PFSK-1 (cell line): Measurements from ENCODE around the gene PLOD2.

Source experiments
- FOXP2 ChIP-seq: optimal IDR thresholded peaks from 2 replicates; pipeline ENCODE3; 2011; ENCODE audit warnings: borderline replicate concordance, control low read depth, inconsistent platforms; ENCODE audit not compliant: insufficient read depth; ENCODE audit errors: extremely low read length, extremely low read depth
- POLR2AphosphoS5 ChIP-seq: IDR thresholded peaks from 2 replicates; pipeline ENCODE4 v1.6.1; 2012; ENCODE audit warnings: low read depth, mild to moderate bottlenecking, control low read depth, low read length, moderate library complexity
- SIN3A ChIP-seq: IDR thresholded peaks from 2 replicates; pipeline ENCODE4 v1.6.1; 2012; ENCODE audit warnings: mild to moderate bottlenecking, low read length, moderate library complexity, borderline replicate concordance; ENCODE audit not compliant: insufficient read depth
- TAF1 ChIP-seq: IDR thresholded peaks from 2 replicates; pipeline ENCODE4 v1.6.1; 2012; ENCODE audit warnings: low read length, control low read depth, borderline replicate concordance; ENCODE audit not compliant: insufficient read depth
- TF ChIP-seq, protein P1 (sequence below), 2 experiments: IDR thresholded peaks; 2 replicates each; pipeline versions ENCODE4 v1.6.1 to v1.8.0; 2011 to 2012; ENCODE audit warnings: low read depth in 2 of 2, low read length in 2 of 2, control low read depth in 1 of 2, inconsistent platforms in 1 of 2, mild to moderate bottlenecking in 1 of 2, moderate library complexity in 1 of 2; ENCODE audit not compliant: insufficient read depth in 1 of 2

PLOD2 gene

DNA sequence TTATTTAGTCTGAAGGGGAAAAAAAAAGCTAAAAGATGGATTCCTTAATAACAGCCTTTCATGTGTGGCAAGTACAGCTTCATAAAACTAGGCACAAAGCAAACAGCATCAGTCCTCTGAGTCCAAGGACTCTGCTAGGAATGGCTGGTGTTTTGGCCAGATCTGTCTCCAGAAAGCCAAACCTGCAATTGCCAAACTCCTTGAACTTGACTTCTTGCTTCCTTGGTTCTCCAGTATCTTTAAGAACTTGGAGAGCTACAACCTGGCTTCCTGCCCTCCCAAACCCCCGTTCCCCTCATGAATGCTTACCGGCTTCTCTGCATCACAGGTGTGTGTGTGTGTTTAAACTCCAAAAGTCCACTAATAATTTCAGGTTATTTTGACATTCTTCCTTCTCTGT is 1.6 kb upstream of the PLOD2 start:
- TF ChIP-seq SIN3A (no peak), POLR2AphosphoS5 (no peak), TAF1 (no peak), FOXP2 (no peak)
- TF ChIP-seq, protein P1, sequence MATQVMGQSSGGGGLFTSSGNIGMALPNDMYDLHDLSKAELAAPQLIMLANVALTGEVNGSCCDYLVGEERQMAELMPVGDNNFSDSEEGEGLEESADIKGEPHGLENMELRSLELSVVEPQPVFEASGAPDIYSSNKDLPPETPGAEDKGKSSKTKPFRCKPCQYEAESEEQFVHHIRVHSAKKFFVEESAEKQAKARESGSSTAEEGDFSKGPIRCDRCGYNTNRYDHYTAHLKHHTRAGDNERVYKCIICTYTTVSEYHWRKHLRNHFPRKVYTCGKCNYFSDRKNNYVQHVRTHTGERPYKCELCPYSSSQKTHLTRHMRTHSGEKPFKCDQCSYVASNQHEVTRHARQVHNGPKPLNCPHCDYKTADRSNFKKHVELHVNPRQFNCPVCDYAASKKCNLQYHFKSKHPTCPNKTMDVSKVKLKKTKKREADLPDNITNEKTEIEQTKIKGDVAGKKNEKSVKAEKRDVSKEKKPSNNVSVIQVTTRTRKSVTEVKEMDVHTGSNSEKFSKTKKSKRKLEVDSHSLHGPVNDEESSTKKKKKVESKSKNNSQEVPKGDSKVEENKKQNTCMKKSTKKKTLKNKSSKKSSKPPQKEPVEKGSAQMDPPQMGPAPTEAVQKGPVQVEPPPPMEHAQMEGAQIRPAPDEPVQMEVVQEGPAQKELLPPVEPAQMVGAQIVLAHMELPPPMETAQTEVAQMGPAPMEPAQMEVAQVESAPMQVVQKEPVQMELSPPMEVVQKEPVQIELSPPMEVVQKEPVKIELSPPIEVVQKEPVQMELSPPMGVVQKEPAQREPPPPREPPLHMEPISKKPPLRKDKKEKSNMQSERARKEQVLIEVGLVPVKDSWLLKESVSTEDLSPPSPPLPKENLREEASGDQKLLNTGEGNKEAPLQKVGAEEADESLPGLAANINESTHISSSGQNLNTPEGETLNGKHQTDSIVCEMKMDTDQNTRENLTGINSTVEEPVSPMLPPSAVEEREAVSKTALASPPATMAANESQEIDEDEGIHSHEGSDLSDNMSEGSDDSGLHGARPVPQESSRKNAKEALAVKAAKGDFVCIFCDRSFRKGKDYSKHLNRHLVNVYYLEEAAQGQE (IDR thresholded peaks at IDR 0.05; ENCODE audit: insufficient read depth in 1 of 2, low read depth in 2 of 2, low read length in 2 of 2): no peak

DNA sequence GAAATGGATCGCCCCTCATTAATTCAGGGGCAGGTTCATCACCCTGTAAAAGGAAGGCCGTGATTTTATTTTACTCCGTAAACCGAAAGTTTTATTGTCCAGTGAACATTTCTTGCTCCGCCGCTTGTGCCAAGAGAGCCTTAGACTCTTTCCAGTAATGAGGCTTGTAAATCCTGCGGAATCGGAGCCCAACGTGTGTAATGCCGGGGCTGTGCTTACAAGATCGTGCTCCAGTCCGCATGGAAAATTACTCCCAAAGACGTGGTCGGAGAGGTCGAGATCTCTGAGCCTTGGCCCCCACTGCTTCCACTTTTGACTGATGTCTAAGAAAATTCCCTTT is 649 bp upstream of the PLOD2 start:
- TF ChIP-seq POLR2AphosphoS5: no peak
- TF ChIP-seq TAF1: no peak
- TF ChIP-seq, protein P1 (IDR thresholded peaks at IDR 0.05; ENCODE audit: insufficient read depth in 1 of 2, low read depth in 2 of 2, low read length in 2 of 2): no peak
- no peak for TF ChIP-seq FOXP2
- TF ChIP-seq SIN3A: no peak

DNA sequence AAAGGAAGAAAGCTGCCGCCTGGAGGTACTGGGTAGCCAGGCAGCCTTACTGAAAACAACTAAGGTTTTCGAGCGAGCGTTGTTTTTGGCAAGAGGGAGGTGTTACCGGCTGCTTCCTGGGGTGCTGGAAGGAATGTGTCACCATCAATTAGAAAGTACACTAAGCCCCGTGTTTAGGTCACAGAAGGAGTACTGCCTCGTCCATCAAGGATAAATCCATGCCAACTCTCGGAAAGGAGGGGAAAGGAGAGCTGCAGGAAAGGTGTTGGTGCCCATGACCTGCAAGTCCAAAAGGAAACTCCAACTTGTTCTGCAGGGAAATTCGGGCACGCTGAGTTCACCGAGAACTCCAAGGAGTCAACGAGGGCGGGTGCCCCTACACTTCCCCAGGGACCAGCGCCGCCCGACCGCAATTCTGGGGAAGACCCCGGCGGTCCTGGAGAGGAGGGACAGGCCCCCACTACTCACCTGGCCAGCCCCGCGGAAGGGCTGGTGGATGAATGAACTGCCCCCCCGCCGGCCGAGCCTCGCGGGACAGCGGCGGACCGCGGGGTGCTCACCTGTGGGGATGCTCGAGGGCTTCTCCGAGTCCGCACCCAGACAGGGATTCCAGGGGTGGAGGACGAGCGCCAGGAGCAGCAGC is 542 bp downstream of the PLOD2 start:
- TF ChIP-seq POLR2AphosphoS5 (no peak), SIN3A (peak; percentile 37; the same call in 1 of the 2 replicates), FOXP2 (no peak)
- TF ChIP-seq, protein P1 (IDR thresholded peaks at IDR 0.05; ENCODE audit: insufficient read depth in 1 of 2, low read depth in 2 of 2, low read length in 2 of 2): no peak

DNA sequence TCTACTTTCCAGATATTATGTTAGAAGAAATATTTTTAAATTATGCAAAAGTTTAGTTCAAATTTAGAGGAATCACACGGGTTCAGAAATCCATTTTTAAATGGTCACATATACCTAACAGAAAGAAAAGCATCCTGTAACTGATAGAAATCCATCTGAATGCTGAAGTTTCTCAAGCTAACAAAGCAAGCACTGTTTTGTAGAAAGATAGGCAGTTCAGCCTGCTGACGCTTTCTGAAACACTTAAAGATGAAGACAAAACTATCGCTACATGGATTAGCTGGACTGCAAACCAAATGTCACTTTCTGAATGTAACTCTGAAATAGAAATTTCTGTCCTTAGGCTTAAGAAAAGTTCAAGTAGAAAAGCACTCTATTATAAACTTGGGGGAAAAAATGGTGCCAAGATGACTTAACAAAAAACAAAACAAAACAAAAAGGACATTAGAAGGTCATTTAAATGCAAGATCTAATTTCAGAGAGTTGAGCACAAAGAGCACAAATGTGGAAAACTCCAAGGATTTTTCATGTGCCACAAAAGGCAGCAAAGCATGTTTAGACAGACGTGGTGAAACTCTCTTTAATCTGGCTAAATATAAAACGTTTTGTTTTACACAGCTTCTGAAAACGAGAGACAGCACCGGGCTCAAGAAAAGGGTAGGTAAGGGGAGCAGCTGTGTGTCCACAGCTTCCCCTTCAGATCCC is 1.2 kb downstream of the PLOD2 start:
- TF ChIP-seq TAF1 (no peak), FOXP2 (no peak)
- TF ChIP-seq, protein P1 (IDR thresholded peaks at IDR 0.05; ENCODE audit: insufficient read depth in 1 of 2, low read depth in 2 of 2, low read length in 2 of 2): no peak
